GM12872 (cell line): ENCODE measurements around the gene MYBPC2.

Experiments
- TF ChIP-seq, protein P1 (sequence below): IDR thresholded peaks from 3 replicates; pipeline ENCODE4 v1.5.1; 2011; ENCODE audit warnings: low read depth, mild to moderate bottlenecking, low read length, moderate library complexity; ENCODE audit not compliant: insufficient read depth

The MYBPC2 gene

DNA sequence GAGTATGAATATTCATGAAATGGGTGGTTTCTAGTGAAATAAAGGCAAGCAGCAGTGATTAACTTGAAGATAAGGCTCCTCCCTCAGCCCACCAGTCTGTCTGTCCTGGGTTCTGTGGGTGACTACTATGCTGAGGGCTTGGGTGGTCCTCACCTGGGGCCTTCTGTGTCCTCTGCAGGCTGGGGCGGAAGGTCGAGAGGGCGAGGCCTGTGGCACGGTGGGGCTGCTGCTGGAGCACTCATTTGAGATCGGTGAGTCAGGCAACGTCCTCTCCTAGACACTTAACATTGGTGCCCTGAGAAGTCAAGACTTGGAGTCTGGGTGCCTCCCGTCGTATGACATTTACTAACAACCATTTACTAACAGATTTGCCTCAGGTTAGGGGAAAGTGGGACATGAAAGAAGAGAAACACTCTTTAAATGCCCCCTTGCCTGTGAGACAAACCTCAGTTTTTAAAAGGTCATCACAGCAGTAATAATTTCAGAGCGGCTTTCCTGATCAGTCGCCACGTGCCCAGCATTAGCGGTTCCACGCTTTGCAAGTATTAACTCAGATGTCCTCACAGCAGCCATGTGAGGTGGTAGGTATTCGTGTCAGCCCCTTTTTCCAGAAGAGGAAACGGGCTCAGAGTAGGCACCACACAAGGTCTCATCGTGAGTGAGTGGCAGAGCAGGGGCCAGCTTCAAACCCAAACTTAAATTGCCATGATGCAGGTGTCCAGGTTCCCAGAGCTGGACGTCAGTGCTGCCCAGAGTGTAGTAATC, 45.2 kb downstream of the MYBPC2 start:
- TF ChIP-seq, protein P1, sequence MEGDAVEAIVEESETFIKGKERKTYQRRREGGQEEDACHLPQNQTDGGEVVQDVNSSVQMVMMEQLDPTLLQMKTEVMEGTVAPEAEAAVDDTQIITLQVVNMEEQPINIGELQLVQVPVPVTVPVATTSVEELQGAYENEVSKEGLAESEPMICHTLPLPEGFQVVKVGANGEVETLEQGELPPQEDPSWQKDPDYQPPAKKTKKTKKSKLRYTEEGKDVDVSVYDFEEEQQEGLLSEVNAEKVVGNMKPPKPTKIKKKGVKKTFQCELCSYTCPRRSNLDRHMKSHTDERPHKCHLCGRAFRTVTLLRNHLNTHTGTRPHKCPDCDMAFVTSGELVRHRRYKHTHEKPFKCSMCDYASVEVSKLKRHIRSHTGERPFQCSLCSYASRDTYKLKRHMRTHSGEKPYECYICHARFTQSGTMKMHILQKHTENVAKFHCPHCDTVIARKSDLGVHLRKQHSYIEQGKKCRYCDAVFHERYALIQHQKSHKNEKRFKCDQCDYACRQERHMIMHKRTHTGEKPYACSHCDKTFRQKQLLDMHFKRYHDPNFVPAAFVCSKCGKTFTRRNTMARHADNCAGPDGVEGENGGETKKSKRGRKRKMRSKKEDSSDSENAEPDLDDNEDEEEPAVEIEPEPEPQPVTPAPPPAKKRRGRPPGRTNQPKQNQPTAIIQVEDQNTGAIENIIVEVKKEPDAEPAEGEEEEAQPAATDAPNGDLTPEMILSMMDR: no peak

DNA sequence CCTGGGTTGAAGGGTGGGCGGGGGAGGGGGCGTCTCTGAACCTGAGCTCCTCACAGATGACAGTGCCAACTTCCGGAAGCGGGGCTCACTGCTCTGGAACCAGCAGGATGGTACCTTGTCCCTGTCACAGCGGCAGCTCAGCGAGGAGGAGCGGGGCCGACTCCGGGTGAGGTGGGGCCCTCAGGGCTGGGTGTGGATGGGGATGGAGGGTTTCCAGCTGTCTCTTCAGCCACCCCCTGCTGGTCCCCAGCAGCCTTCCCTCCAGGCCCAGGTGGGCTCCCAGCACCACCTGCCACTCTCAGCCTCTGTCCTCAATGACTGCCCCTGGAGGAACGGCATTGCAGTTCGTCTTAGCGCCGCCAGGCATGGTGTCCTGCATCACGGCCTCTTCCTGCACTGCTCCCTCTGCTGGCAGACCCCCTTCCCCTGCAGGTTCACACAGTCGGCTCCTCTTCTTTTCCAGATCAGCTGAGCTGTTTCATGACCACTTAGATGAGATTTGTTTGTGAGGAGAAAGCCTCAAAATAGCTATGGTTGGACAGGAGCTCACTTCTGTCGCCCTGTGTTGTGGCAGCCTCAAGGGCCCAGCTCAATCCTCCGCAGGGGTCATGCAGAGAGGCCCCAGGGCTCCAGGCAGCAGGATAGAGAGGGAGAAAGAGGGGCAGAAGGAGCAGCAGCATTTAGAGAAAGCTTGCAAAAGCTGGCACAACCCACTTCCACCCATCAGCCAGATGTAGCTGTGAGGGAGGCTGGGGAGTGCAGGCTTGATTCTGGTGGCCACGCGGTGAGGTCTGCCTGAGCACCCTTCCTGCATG, 46.4 kb downstream of the MYBPC2 start:
- TF ChIP-seq, protein P1: peak; percentile 82

DNA sequence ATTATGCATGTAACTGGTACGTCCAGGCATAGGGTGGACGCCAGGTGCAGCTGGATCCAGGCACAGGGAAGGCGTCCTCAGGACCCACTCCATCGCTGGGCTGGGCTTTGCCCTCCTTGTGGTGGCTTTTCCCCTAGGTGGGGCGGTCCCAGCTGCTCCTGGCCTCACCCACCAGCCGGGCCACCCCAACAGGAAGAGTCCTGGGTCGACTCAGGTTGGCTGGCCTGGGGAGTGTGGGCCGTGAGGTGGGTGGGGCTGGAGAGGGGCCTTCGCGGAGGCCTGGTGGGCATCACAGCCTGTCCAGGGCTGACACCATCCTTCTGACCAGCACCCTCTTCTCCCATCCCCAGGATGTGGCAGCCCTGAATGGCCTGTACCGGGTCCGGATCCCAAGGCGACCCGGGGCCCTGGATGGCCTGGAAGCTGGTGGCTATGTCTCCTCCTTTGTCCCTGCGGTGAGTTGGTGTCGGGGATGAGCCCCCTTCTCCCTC, 47.1 kb downstream of the MYBPC2 start:
- TF ChIP-seq, protein P1: no peak

DNA sequence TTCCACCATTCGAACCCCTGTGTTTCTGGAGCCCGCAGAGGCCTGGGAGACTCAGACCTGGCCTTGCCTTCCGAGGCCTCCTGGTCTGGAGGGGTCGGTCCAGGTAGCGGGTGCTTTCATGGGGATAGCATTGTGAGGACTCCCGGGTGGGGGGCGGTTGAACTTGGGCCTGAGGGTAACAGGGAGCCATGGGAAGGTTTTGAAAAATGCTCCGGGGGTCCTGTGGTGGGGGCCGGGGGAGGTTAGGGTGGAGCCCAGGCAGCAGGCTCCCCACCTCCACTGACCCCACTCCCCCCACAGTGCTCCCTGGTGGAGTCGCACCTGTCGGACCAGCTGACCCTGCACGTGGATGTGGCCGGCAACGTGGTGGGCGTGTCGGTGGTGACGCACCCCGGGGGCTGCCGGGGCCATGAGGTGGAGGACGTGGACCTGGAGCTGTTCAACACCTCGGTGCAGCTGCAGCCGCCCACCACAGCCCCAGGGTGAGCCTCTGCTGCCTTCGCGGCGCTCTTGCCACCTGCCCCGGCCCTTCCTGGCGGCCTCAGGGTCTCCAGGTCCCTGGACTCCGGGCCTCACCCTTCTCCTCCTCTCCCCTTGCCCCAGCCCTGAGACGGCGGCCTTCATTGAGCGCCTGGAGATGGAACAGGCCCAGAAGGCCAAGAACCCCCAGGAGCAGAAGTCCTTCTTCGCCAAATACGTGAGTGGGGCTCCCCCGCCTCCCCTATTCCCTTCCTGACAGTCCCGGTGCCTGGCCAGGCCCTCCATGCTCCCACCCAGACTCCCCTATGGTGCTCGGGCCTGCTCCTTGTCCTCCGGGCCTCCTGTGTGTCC, 47.8 kb downstream of the MYBPC2 start:
- TF ChIP-seq, protein P1: no peak

DNA sequence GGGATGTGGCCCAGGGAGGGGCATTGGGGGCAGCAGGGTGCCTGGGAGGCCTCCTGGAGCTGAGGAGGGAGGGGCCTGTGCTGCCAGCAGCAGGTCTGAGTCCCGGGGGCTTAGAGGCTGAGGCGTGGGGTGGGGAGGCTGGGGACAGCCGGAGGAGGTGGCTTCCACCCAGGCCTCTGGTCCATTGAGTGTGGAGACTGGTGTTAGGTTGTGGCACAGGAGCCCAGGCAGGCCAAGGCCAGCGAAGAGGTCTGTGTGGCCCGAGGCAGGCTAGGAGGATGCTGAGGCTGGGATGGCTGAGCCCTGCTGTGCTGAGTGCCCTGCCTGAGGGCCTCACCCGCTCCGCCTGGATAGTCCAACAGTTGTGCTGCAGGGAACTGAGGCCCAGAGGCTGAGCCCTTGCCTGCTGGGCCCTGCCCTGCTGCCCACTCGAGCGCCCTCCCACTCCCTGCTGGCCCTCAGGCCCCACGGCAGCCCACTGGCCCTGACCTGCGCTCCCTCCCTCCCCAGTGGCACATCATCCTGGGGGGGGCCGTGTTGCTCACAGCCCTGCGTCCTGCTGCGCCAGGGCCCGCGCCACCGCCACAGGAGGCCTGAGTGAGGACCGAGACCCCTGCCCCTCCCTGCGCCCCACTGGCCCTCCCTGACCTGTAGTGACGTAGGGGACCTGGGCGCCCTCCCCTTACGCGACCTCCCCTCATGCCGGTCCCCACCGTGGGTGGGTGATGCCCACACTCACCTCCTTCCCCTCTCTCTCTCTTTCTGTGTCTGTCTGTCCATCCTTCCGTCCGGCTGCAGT, 48.9 kb downstream of the MYBPC2 start:
- TF ChIP-seq, protein P1: no peak

DNA sequence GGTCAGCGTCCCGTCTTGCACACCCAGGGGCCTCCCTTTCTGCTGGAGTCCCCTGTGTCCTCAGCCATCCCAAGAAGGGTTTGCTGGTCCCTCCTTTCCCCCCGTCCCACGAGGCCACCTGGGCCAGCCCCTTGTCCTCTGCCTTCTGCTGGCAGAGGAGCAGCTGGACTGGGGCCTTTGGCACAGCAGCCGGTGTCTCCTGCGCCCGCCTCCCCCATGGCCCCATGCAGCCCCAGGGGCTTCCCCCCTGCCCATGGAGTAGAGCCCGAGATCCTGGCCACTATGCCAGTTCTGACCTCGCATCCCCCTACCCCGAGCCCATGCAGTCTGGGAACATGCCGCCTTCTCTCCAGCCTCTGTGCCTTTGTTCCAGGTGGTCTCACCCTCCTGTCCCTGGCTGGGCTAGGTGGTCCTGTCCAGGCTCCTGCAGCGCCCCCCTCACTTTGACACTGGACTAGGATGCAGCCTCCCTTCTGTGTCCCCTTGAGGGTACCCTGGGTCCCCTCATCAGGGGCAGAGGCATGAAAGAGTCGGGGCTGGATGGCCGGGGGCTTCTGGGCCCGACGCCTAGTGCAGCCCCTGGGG, 49.7 kb downstream of the MYBPC2 start:
- TF ChIP-seq, protein P1: no peak
